Amniotic stem cell (primary cell): Measurements from ENCODE around the gene ELL3.
"Not testable (repeated sequence)": the region's sequence is repeated elsewhere in the genome, so short reads cannot be mapped to it uniquely, and the experiment has no call there.

Experiments
- DNase-seq: peaks from one replicate; lab custom pipeline; 2025; lab: John Stamatoyannopoulos, UW

ELL3 gene

DNA sequence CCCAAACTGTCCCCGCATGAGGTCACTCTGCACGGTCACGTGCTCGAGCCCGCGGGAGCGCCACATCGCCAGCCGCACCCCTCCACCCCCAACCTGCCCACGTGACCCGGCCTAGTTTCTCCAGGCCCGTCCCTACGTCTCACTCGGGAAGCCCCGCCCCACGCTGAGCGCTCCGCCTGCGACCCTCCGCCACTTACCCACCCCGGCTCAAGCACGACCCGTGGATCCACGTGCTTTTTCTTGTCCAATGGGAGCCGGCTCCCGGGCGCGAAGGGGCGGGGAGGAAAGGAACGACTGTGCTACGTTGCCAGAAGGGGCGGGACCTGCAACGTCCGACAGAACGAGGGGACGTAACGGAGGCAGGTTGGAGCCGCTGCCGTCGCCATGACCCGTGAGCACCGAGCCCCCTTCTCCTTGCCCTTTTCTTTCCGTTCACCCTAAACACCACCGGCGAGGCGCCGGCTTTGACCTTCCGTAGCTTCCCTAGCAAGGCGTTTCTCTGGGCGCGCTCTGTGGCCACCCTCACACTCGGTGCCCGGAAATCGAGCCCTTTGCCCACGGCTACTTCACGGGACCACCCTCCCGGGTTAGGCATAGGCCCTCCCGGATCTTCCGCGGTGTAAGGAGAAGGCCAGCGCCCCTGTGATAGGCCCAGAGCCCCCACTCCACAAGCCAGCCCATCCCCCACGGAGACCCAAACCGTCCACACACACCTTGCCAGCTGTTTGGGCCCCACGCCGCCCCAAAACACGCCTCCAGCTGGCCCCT, 15.4 kb upstream of the ELL3 start, which contains the start of gene SERF2:
TSS of gene SERF2 (plus strand) at position 328 of the 768 bp plus-strand sequence. CDS start at position 385, 57 bp downstream.
- DNase-seq = peak; percentile 99

DNA sequence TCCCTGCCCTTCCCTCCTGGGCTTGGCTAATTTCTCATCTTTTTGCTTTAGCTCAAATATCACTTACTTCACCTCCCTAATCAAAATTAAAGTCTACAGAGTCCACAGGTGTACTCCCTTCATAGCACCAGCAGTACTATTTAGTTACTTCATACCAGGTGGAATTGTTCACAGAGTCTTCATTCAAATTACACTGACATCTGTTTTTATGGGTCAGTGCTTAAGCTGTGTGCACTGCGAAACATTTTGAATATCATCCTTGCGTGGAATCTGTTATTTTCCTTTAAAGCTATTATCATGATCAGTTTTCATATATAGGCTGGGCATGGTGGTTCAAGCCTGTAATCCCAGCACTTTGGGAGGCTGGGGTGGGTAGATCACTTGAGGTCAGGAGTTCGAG, 12.6 kb upstream of the ELL3 start:
- no peak for DNase-seq

DNA sequence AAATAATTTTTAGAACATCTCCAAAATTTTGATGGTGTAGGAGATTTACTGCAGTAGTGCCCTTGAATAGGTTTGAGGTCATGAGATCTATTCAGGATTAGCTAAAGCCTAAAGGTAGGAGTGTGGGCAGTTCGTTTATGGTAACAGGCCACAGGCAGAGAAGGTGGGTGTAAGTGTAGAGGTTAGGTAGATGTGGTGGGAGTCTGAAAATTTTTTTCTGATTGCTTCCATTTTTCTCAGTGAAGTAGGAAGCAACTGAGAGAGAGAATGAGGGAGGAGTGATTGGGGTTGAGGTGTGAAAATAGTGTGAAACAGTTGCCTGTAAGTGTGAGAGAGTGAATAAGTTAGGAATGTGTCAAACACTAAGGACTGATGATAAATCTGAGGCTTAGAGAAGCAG, 2.2 kb upstream of the ELL3 start:
- no peak for DNase-seq

GRCh38 chr15:43777267-43777914, 625 bp upstream of the ELL3 start:
- DNase-seq = peak; percentile 83

DNA sequence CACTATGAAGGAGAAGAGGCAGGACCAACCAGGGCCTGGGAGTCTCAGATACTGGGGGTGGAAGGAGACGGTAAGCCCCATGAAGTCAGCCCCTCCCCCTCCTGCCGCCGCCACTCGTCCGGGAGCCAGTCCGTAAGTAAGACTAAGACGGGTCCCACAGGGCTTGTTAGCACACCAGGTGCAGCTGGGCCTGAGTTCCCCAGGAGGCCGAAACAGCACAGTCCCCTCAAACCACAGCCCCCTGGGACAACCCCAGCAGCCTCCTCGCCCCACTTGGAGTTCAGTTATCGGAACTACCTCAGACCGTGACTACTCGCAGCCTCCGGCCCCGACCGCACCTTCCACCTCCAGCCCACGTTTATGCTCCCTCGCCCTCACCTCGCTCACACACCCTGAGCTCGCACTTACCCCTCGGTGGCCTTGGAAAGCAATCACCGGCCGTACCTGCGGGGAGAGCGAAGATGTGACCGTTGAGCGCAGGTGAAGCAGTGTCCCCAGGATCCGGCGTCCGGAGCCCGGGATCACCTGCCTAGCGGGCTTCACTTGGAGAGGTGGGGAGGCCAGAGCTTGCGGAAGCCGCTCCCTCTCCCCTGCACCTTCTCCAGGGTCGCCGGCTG, 557 bp downstream of the ELL3 start:
- no peak for DNase-seq

GRCh38 chr15:43775411-43775965, 1.3 kb downstream of the ELL3 start:
- no peak for DNase-seq

DNA sequence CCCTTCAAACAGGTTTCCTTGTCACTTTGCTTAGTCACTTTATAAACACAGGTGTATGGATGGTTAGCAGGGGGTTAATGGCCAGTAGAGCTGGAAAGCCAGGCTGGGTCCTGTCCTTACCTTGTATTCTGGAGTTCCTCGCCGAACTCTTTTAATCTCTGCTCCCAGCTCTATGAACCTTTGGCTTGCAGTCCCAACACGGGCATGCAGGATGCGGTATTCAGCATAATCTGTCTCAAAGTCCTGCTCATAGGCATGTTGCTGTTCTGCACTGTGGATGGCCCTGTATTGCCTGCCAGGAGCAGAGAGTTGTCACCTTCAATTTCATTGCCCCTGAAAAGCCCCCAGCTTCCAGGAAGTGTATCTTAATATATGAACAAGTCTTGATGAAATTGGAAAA, 2.7 kb downstream of the ELL3 start:
- DNase-seq = no peak

DNA sequence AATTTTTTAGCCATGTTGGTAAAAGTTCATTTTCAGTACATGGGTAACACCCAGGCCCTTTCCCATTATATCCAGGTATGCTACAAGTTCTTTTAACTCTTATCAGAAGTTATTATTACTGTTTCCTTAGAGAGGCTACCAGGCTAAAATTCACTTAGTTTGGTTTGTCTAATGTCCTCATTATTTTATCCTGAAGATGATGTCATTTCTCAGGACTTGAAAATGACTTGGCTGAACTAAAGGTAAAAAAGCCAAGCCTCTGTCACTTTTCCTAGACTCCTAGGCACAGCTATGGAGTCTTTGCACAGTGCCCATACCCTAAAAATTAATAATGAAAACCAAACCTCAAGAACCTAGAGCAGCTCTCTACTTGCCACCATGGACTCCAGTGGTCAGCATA, 4.1 kb downstream of the ELL3 start:
- no peak for DNase-seq

GRCh38 chr15:43771816-43772215, 5.0 kb downstream of the ELL3 start:
- no peak for DNase-seq

DNA sequence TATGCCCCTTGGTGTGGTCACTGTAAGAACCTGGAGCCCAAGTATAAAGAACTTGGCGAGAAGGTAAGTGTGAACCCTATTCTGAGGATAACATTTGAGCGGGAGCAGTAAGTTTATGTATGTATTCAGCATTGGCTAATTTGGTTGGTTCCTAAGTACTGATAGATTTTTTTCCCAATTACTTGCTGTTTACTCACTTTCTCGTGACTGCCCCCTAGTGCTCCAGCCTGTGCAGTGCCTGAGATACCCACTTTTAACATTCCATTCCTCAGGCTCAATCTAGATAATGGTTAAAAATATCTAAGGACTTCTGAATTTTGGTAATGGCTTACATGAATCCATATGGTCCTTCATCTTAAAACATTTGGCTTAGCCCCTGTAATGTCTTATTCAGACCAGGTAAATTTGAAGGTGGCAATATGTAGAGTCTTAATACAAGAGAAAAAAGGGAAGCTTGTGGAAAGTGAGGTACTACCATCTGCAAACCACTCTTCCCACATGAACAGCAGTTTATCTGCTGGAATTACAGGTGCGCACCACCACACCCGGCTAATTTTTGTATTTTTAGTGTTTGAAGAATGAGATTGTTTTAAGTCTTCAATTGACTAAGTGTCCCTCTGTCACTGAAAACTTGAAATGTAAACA, 7.1 kb downstream of the ELL3 start:
- DNase-seq = no peak

GRCh38 chr15:43763819-43764446, 12.8 kb downstream of the ELL3 start:
- no peak for DNase-seq

GRCh38 chr15:43762824-43763223, 13.9 kb downstream of the ELL3 start:
- DNase-seq = no peak

- DNase-seq = no peak
Measured at GRCh38 chr15:43751885-43752284, 24.9 kb downstream of the ELL3 start.

GRCh38 chr15:43749690-43750345, 26.9 kb downstream of the ELL3 start:
- no peak for DNase-seq

DNA sequence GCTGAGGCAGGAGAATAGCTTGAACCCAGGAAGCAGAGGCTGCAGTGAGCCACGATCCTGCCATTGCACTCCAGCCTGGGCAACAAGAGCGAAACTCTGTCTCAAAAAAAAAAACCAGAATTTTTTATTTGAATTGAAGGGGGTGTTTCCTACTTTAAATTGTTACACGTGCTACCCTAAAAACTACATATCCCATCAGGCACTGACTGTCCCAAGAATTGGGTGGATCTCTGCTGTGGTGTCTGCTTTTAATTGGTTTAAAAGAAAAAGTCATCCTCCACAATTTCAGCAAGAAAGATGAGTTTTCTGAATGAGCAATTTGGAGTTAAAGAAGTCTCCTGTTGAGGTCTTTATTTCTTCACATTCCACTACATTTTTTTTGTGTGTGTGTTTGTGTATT, 28.4 kb downstream of the ELL3 start:
- no peak for DNase-seq

DNA sequence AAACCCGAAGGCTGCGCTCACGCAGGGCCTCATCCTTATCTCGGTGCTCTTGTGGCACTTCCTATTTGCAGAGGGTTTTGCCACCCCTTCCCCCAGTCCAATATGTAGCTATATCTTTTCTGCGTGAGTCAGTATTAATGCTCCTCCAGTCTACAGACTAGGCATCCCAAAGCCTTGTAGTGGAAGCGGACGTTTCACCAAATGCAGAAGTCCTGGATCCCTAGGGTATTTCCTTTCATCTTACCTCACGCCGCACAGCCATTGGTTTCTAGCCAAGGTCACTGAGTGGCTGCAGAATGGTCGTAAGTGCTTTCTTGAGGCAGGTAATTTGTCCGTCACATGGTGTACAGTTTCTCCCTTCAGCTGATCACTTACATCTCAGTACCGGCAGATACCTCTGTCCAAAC, 29.9 kb downstream of the ELL3 start:
- not testable (repeated sequence) for DNase-seq

DNA sequence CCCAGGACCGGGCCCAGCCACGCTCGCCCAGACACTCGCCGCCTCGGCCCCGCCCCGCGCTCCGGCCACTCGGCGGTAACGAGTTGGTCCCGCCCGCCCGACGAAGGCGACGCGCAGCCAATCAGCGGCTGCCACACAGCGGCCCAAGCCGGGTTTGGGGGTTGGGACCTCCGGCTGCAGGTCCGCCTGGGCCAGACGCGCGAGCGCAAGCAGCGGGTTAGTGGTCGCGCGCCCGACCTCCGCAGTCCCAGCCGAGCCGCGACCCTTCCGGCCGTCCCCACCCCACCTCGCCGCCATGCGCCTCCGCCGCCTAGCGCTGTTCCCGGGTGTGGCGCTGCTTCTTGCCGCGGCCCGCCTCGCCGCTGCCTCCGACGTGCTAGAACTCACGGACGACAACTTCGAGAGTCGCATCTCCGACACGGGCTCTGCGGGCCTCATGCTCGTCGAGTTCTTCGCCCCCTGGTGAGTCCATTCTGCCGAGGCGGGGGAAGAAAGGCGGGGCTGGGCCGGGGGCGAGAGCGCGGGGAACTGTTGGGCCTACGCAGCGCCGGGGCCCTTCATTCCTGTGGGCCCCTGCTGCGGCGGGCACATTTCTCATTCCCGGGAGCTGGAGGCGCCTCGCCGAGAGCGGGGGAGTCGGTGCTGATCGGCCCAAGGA, 30.4 kb downstream of the ELL3 start, which contains the start of gene PDIA3:
TSS of gene PDIA3 (plus strand) at position 194 of the 658 bp plus-strand sequence. CDS start at position 296, 102 bp downstream.
- DNase-seq = peak; percentile 69

- DNase-seq = no peak
Measured at GRCh38 chr15:43735416-43735815, 41.4 kb downstream of the ELL3 start.

DNA sequence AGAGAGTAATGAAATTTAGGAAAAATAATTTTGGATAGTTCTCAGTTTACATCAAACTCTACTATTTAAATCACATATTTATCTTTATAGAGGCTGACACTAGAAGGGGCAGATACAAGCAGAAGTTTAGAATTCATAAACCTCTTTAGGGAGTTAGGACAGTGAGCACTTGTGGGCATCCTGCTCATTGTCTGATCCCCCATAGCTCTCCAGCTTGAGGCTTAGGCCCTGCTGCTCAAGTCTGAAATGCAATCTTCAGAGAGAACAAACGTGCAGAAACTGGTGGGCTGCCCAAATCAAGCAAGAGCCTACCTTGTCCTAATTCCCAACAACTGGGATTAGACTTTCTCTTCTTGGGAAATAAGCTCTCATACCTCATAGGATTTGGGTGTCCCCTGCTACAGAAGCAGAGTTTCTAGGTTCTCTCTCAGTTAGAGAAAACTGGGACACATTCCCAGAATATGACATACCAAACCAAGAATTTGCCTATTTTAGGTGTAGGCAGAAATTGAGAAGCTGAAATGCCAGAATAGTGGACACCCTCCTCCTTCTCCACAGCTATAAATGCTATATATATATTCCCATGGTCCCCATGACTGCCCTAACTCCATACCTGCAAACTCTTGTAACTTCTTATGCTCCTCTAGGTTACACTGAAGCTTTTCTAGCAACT, 48.6 kb downstream of the ELL3 start:
- DNase-seq = not testable (repeated sequence)

- not testable (repeated sequence) for DNase-seq
Measured at GRCh38 chr15:43726306-43726705, 50.5 kb downstream of the ELL3 start.
